ENCODE data around the gene DENND6A.

The DENND6A gene

DNA sequence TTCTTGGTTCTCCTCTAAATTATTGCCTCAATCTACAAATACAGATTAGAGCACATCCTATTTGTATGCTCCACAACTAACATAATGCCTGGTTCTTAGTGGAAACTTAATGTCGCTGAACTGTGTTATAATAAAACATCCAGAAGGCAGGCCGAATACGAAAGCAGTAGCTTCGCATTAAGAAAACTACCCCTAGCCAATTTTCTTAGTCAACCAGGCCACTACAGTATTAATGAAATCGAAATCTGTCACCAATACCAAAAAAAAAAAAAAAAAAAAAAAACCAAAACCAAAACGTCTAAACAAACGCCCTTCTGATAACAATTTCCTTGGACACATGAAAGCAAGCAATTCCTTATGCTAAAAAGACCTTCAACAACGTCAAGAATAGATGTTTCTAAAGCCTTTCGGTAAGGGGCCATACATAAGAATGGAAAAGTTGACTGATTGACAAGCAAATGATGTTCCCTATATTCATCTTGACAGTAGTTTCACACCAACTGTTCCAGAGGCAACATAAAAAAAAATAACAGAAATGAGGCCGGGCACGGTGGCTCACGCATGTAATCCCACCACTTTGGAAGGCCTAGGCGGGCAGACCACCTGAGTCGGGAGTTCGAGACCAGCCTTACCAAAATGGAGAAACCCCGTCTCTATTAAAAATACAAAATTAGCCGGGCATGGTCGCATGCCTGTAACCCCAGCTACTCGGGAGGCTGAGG is 1.3 kb downstream of the DENND6A start:
- TF ChIP-seq, protein P1, sequence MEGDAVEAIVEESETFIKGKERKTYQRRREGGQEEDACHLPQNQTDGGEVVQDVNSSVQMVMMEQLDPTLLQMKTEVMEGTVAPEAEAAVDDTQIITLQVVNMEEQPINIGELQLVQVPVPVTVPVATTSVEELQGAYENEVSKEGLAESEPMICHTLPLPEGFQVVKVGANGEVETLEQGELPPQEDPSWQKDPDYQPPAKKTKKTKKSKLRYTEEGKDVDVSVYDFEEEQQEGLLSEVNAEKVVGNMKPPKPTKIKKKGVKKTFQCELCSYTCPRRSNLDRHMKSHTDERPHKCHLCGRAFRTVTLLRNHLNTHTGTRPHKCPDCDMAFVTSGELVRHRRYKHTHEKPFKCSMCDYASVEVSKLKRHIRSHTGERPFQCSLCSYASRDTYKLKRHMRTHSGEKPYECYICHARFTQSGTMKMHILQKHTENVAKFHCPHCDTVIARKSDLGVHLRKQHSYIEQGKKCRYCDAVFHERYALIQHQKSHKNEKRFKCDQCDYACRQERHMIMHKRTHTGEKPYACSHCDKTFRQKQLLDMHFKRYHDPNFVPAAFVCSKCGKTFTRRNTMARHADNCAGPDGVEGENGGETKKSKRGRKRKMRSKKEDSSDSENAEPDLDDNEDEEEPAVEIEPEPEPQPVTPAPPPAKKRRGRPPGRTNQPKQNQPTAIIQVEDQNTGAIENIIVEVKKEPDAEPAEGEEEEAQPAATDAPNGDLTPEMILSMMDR (IDR thresholded peaks at IDR 0.05) = no peak

DNA sequence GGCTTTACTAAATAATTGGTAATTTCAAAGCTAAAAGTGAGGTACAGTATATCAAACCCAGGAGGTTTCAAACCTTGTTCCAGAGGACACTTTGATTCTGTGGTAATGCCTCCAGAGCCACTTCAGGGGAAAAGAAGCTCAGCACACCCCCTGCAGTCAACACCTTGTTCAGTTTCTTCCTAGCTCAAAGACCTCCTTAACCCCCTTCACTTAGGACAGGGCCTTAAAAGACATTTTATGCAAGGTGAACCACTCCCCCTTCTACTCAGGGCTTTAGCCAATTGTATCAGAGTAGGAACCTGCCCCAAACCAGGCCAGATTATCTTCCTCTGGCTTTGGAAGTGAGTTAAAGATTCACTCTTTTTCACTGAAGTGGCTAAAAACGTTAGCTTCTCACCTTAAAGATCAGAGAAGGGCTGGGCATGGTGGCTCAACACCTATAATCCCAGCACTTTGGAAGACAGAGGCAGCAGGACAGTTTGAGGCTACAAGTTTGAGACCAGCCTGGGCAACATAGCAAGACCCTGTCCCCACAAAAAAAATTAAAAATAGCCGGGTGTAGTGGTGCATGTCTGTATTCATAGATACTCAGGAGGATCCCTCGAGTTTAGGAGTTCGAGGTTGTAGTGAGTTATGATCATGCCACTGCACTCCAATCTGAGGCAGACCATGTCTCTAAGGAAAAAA is 3.4 kb downstream of the DENND6A start:
- TF ChIP-seq, protein P1 (IDR thresholded peaks at IDR 0.05) = no peak

DNA sequence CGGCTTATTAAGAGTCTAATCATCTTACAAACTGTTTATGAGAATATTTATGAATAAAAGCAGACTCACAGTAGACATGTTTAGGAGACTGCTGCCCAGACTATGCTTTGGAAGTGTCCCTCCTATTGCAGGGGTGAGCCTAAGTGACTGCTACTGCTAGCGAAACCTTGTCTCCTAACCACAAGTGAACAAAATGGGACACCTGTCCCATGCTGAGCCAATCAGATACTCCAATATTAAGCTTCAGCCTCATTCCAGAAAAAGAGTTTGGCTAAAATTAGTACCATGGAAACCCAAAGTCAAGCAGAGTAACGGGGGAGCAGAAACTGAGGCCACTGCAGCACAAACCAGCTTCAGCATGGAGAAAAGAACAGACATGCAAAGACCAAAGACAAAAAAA is 4.6 kb downstream of the DENND6A start:
- TF ChIP-seq, protein P1 (IDR thresholded peaks at IDR 0.05) = no peak

DNA sequence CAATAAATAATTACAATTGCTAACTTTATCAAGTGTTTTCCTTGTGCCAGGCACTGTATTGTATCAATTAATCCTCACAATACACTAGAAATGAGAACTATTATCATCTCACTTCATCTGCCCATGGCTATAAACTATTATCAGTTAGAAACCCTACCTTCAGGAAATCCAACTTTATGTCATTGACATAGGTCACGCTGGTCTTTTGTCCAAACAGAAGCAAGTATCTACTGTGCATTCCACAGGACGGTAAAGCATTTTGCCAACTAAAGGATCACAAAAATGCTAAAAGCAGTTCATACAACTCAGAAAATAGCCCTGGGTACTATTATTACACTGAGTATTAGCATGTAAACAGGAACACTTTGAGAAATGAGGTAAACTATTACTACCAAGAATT is 9.6 kb downstream of the DENND6A start:
- TF ChIP-seq, protein P1 (IDR thresholded peaks at IDR 0.05) = no peak

DNA sequence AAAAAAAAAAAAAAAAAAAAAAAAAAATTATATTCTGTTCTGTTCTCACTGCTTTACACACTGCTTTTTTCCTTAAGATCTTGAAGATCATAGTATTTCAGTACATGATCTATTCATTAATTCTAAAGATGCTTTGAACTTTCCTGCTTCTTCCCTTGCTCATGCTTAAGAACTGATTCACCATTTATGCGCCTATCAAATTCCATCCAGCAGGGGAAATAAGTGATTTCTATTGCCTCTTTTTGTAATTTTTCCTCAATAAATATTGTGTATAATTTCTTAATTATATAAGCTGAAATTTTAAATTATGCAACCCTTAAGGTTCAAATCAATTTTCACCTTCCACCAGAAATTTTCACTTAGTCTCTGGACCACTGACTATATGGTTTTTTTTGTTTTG is 10.6 kb downstream of the DENND6A start:
- TF ChIP-seq, protein P1 (IDR thresholded peaks at IDR 0.05) = no peak

DNA sequence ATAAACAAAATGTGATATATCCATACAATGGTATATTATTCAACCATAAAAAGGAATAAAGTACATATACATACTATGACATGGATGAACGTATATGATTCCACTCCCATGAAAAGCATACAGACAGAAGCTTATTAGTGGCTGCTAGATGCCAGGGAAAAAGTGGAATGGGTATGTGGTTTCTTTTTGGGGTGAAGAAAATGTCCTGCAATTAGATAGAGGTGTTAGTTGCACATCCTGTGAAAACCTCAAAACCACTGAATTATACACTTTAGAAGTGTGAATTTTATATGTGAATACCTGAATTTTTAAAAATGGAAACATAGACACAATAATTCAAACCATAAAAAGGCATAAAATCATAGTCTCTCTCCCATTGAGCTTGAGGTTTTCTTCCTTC is 11.2 kb downstream of the DENND6A start:
- TF ChIP-seq, protein P1 (IDR thresholded peaks at IDR 0.05) = no peak

DNA sequence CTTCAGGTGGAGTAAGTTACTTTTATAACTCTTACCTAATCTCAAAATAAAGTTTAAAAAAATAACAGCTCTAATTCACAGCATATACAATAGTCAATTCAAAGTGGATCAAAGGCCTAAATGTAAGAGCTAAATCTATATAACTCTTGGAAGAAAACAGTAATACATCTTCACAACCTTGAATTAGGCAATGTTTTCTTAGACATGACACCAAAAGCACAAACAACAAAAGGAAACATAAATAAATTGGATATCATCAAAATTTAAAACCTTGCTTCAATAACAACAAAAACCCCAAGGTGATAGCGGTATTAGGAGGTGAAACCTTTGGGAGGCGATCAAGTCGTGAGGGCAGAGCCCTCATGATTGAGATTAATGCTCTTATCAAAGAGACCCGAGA is 12.8 kb downstream of the DENND6A start:
- TF ChIP-seq, protein P1 (IDR thresholded peaks at IDR 0.05) = no peak
